GM18861 (cell line): Measurements from ENCODE around the gene CHRM3.

ENCODE experiments used
- ATAC-seq: cut with Tn5 transposase; IDR thresholded peaks from one replicate; pipeline ENCODE4 v1.9.1; 2021; ENCODE audit not compliant: unreplicated experiment

Gene CHRM3

DNA sequence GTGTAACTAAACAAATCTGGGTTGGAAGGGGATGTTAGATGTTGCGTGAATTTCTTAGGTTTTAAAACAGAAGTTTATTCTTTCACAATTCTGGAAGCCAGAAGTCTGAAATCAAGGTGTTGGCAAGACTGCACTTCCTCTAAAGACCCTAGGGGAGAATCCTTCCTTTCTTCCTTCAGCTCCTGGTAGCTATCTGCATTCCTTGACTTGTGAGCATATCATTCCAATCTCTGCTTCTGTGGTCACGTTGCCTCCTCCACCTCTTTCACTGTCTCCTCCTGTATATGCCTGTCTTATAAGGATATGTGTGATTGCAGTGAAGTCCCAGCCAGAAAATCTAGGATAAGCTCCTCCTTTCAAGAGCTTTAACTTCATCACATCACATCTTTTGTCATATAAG is 7.7 kb downstream of the CHRM3 start:
- no peak for ATAC-seq

GRCh38 chr1:239413916-239414315 is 27.5 kb downstream of the CHRM3 start:
- no peak for ATAC-seq

- no peak for ATAC-seq
Measured at GRCh38 chr1:239417221-239417620, 30.9 kb downstream of the CHRM3 start.

GRCh38 chr1:239417986-239418640 is 31.7 kb downstream of the CHRM3 start:
- no peak for ATAC-seq

DNA sequence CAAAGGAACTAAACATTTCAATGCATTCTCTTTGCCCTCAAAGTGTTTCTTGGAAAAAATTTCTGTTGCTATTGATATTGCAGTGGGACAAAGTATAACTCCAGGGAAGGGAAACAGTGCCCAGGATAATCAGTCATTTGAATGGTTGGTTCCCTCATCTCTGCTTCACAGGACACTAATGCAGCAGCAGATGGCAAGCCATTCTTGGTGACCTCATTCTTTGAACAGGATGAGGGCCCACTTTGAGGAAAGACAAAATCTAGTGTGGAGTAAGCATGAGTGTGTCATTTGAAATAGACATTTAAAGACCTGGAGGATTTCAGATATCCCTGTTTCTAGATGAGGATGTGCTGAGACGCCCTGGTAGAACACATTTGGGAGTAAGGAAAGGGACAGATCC is 32.3 kb downstream of the CHRM3 start:
- no peak for ATAC-seq

DNA sequence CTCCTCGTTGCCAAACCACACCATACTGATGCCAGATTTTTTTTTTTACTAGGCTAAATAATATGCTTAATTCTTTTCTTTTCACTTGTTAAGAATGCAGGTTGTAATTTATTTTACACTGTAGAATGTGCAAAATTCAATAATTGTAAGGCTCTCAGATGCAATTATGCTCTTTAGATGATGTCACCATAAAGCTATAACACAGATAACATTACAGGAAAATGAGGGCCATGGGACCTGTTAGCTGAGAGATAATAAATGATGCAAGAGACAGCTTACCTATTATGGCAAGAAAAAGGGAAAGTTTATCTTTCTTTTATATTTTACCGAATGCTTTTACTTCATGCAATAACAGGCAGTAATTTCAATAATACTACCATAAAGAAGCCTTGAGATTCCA is 35.4 kb downstream of the CHRM3 start:
- ATAC-seq, result no peak

DNA sequence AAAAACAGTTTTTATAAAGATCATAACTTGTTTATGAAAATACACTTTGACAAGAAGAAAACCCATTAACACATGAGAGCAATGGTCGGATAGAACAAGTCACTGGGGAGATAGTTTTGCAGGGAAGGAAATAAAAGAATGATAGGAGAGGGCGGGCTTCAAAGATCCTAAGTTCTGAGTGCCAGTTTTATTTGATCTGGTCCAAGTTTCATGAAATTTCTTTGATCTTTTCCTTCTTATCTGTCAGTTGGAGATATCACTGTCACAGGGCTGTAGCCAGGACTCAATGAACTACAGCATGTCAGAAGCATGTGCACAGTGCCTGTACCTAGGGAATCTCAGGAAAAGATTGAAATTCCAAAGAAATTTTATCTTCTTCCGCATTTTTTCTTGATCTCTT is 36.5 kb downstream of the CHRM3 start:
- ATAC-seq, result no peak

DNA sequence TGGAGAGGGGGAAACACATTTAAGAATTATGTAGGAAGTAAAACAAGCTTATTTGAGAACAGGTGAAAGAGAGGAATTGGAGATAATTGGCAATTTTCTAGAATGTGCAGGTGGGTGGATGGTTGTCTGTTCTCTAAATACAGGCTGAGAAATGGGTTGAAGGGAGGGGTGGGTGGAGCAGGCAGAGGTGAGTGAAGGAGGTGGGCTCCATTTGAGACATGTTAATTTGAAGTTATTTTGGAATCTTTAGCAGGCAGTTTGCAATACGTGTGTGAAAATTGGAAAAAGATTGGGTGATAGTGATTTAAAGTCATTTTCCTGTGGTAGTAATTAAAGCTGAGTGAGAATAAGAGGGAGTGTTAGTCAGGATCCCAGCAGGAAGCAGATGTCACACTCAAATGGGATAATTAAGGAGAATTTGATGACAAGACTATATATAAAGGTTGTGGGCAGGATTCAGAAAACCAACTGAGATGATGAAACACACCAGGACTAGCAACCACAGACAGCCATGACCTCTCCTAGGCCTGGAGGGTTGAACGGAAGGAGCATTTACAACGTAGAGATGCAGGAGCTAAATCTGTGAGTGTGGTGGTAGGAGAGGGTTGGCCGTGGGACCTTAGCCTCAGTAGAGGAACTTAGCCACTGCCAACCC is 40.6 kb downstream of the CHRM3 start:
- no peak for ATAC-seq

DNA sequence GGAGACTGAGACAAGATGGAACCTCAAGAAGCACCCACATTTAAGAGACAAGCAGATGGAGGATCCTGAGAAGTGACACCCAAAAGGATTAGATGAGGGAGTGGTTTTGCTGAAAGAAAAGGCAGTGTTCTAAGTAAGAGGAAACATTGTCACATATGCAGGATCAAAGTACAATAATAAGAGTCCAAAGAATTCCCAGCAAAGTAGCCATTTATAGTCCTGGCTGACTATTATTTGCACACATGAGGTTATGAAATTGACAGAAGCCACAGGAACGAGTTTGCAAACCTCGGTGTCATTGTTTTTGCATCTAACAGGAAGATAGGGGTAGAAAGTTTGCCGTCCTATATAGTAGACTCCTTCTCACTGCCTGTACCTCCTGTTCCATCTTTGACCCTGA is 41.3 kb downstream of the CHRM3 start:
- ATAC-seq, result no peak

DNA sequence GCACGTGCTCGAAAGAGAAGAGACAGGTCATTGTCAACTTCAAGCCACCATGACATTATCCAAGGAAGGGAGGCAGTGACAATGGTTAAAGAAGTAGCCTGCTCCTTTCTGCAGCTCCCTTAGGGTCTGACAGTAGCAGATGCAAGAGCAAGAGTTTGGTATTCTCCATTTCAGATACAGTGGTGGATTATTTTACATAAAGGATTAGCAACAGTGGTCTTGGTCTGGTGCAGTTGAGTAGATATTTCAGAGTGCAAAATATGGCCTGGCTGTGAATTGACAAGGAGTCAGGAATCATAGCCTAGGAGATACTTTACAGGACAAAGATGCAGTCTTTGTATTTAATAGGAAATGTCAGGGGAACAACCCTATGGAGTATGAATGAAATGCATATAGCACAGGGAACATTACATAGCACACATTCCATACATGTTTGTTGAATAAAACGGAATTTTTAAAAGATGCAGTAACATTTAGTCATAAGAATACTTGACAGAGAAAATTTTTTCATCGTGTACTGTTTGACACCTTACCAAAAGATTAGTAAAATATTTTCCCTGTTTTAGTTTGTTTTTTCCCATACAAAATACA is 41.8 kb downstream of the CHRM3 start:
- ATAC-seq, result no peak

DNA sequence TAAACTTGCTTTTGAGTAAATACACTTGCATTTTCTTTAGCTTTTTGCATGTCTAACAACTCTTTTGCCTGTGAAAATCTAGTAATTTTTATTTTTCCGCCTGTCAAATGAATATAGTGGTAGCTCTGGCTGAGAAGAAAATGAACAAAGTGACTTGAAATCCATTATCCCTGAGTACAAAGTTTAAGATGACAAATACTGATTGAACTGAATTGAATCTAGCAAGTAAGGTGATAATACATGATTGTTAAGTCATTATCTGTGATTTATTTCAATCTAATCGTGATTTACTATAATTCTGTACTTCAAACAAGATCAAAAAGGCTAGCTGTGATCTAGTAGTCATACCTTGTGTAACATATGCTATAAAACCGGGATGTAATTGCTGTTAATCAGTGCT is 42.8 kb downstream of the CHRM3 start:
- no peak for ATAC-seq

DNA sequence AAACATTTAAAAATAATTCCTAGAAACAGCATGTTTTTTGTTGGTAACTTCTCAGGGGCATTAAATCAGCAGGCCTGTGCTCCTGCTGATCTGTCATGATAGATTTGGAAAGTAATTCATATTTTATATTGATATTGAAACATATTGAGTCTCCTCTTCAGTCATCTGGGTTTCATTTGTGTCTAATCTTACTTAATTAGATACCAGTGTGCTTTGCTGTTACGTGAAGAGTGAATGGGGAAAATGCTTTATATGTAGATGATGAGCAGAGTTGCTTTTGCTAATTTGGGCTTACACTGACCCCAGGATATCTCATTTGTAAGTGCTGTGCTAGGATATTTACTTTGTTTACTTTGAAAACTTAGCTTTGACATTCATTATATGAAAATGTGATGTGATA is 45.9 kb downstream of the CHRM3 start:
- ATAC-seq, result no peak

GRCh38 chr1:239434181-239434580 is 47.8 kb downstream of the CHRM3 start:
- no peak for ATAC-seq
